CD4-positive, alpha-beta T cell treated with Interleukin-2 at 100 ng/mL for 4 hours (primary cell): ENCODE results near the gene FAM163A.
"Not testable (repeated sequence)": the region's sequence is repeated elsewhere in the genome, so short reads cannot be mapped to it uniquely, and the experiment has no call there.

Source experiments
- DNase-seq: peaks from one replicate; pipeline ENCODE4 v3.0.0-alpha.2; 2020; ENCODE audit warnings: low spot score

FAM163A gene

GRCh38 chr1:179793281-179793680, 50.2 kb downstream of the FAM163A start:
- no peak for DNase-seq

GRCh38 chr1:179794146-179794545, 51.1 kb downstream of the FAM163A start:
- no peak for DNase-seq

- no peak for DNase-seq
Observed at GRCh38 chr1:179794669-179795068, 51.6 kb downstream of the FAM163A start.

- DNase-seq, result no peak
Observed at GRCh38 chr1:179798213-179798863, 55.2 kb downstream of the FAM163A start.

GRCh38 chr1:179798864-179799516, 55.9 kb downstream of the FAM163A start:
- DNase-seq, result no peak

- no peak for DNase-seq
Observed at GRCh38 chr1:179800481-179800880, 57.4 kb downstream of the FAM163A start.

GRCh38 chr1:179803104-179803503, 60.0 kb downstream of the FAM163A start:
- no peak for DNase-seq

GRCh38 chr1:179803918-179804317, 60.8 kb downstream of the FAM163A start:
- DNase-seq, result no peak

- DNase-seq, result not testable (repeated sequence)
Observed at GRCh38 chr1:179804417-179804816, 61.3 kb downstream of the FAM163A start.

GRCh38 chr1:179805291-179806195, 62.5 kb downstream of the FAM163A start:
- DNase-seq, result no peak

- no peak for DNase-seq
Observed at GRCh38 chr1:179806333-179806732, 63.2 kb downstream of the FAM163A start.

GRCh38 chr1:179807291-179807690, 64.2 kb downstream of the FAM163A start:
- no peak for DNase-seq

GRCh38 chr1:179807691-179808485, 64.8 kb downstream of the FAM163A start:
- no peak for DNase-seq

GRCh38 chr1:179808503-179808902, 65.4 kb downstream of the FAM163A start:
- DNase-seq, result no peak

GRCh38 chr1:179809506-179810366, 66.6 kb downstream of the FAM163A start:
- peak; percentile 74 for DNase-seq

GRCh38 chr1:179810367-179810715, 67.2 kb downstream of the FAM163A start:
- DNase-seq, result no peak

GRCh38 chr1:179812501-179813292, 69.6 kb downstream of the FAM163A start:
- DNase-seq, result no peak

GRCh38 chr1:179813626-179814545, 70.8 kb downstream of the FAM163A start:
- no peak for DNase-seq

GRCh38 chr1:179814546-179814838, 71.4 kb downstream of the FAM163A start:
- DNase-seq, result no peak
